Measurements from ENCODE around the gene SPNS3. TPM values are rescaled to one million over a fixed set of nuclear protein-coding genes. Genes with fewer than 3 reads are reported as not detected.

SPNS3 gene
- total RNA-seq, 4 donors from 2014 or later = not detected

GRCh38 chr17:4520894-4521600 lies 87.3 kb downstream of the SPNS3 start:
- TF ChIP-seq CTCF (IDR thresholded peaks at IDR 0.05 in 4 of 5, conservative IDR thresholded peaks at IDR 0.05 in 1 of 5) (no peak), POLR2A (IDR thresholded peaks at IDR 0.05) (no peak)
- in situ Hi-C loops (cut with MboI; ENCODE audit: low sequenced_read_pairs in 4 of 4) (no loop called here), intact Hi-C loops (cut with DNase I; ENCODE audit: low total_unique reads) (no loop called here)
- Histone ChIP-seq H3K4me1 (peaks cover 0 to 2% of the 10 kb centered on the region in 2 donors), H3K27me3 (no peaks in the 10 kb centered on the region), H3K4me3 (no peak overlapping the region), H3K27ac (peak overlapping the region; percentile 53 to 82 (median 74)), H3K9me3 (no peaks in the 10 kb centered on the region), H3K36me3 (no peaks in the 10 kb centered on the region)
- DNase-seq (no peak), ATAC-seq (peak in 1 of 2 donors; percentile 34)

DNA sequence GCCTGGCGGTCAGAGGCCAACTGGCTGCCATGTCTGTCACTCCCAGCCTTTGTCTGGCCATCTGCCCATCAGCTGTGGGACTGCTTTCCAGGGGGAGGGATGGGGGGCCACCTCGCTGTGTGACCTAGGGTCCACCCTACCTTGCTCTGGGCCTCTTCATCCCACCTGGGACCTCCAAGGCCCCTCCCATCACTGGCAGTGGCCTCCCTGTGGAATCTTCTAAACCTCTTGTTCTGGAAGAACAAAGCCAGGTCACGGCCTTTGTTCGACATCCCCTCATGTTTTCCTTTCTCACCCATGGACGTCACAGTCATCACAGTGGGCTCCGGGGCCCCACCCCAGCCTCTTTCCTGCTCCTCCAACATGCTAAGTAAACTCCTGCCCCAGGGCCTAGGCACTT lies 88.9 kb downstream of the SPNS3 start:
- ATAC-seq = peak; percentile 30 to 61
- TF ChIP-seq CTCF (IDR thresholded peaks at IDR 0.05 in 4 of 5, conservative IDR thresholded peaks at IDR 0.05 in 1 of 5) (no peak), POLR2A (IDR thresholded peaks at IDR 0.05) (no peak)
- intact Hi-C loops (cut with DNase I; ENCODE audit: low total_unique reads) = no loop called here

DNA sequence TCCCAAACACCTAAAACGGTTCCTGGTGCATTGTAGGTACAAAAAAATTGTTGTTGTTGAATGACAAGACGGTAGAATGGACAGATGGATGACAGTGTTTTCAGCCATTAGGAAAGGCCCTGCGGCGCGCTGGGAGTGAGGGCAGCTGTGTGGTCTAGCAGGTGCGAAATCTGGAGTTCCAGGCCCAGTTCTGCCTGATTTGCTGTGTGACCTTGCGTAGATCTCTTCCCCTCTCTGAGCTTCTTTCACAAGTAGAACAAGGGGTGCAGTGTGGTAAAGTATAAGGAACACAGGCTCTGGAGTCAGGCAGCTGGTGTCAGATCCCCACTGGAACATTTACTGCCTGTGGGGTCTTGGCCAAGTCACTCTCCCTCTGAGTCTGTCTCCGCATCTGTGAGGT lies 90.2 kb downstream of the SPNS3 start:
- intact Hi-C loops (cut with DNase I; ENCODE audit: low total_unique reads) = no loop called here
- ATAC-seq = no peak
- TF ChIP-seq CTCF (IDR thresholded peaks at IDR 0.05 in 4 of 5, conservative IDR thresholded peaks at IDR 0.05 in 1 of 5) (no peak), POLR2A (IDR thresholded peaks at IDR 0.05) (no peak)

More for the DNA sequence above, 88.9 kb downstream of the SPNS3 start:
- H3K4me3 ChIP-seq = no peak overlapping the region
- H3K36me3 ChIP-seq = no peaks in the 10 kb centered on the region
- H3K9me3 ChIP-seq = no peaks in the 10 kb centered on the region
- H3K27me3 ChIP-seq = no peaks in the 10 kb centered on the region
- H3K4me1 ChIP-seq = peaks cover 0 to 8% of the 10 kb centered on the region in 2 donors
- no peak for DNase-seq
- H3K27ac ChIP-seq = peak overlapping the region; percentile 53 to 82 (median 74)
- in situ Hi-C loops (cut with MboI; ENCODE audit: low sequenced_read_pairs in 4 of 4) = no loop called here

DNA sequence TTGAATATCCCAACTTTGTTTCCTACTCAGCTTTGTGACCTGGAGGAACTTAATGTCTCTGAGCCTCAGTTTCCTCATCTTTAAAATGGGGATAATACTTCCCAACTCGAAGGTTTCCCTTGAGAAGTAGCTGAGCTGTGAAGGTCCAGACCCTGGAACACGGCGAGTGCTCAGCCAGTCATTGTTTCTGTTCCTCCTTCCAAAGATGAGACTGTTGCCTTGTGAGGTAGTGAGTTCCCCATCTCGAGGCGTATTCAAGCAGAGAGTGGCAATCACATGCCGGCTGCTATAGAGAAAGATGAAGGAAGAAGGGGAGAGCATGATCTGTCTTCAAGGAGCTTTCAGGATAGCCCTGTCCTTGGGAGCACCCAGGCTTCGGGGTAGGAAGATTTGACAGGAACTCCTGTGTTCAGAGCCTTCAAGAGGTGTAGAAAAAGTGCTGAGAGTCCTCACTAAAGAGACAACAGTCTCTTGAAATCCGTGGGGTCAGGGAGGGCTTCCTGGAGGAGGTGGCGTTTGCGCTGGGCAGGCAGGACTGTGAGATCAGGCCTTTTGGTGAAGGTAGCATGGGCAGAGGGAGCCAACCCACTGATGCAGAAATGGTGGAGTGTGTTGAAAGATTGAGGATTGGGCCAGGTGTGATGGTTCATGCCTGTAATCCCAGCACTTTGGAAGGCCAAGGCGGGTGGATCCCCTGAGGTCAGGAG lies 92.1 kb downstream of the SPNS3 start:
- in situ Hi-C loops (cut with MboI; ENCODE audit: low sequenced_read_pairs in 4 of 4) = no loop called here
- H3K36me3 ChIP-seq = no peaks in the 10 kb centered on the region
- no peak for TF ChIP-seq POLR2A (IDR thresholded peaks at IDR 0.05)
- no peak for TF ChIP-seq CTCF (IDR thresholded peaks at IDR 0.05 in 4 of 5, conservative IDR thresholded peaks at IDR 0.05 in 1 of 5)
- H3K9me3 ChIP-seq = no peaks in the 10 kb centered on the region
- intact Hi-C loops (cut with DNase I; ENCODE audit: low total_unique reads) = no loop called here
- no peaks in the 10 kb centered on the region for H3K27me3 ChIP-seq
- H3K4me3 ChIP-seq = no peak overlapping the region
- H3K4me1 ChIP-seq = peaks cover 0 to 13% of the 10 kb centered on the region in 2 donors
- H3K27ac ChIP-seq = peak overlapping the region in 1 of 4 donors; percentile 25
- ATAC-seq = no peak
- no peak for DNase-seq

More for the DNA sequence above, 90.2 kb downstream of the SPNS3 start:
- no peak for DNase-seq
- H3K4me1 ChIP-seq = peaks cover 0 to 8% of the 10 kb centered on the region in 2 donors
- no peaks in the 10 kb centered on the region for H3K9me3 ChIP-seq
- peak overlapping the region in 3 of 4 donors; percentile 56 to 75 (median 74) for H3K27ac ChIP-seq
- H3K27me3 ChIP-seq = no peaks in the 10 kb centered on the region
- H3K4me3 ChIP-seq = no peak overlapping the region
- H3K36me3 ChIP-seq = no peaks in the 10 kb centered on the region
- in situ Hi-C loops (cut with MboI; ENCODE audit: low sequenced_read_pairs in 4 of 4) = no loop called here

Measured in gastrocnemius medialis (tissue), 4 donors.